HepG2 (cell line): ENCODE data around the gene UNC13D. TPM values are rescaled to one million over a fixed set of nuclear protein-coding genes. Genes with fewer than 3 reads are reported as not detected.

ENCODE experiments used
- ARHGAP35 ChIP-seq: sonication (generic); formaldehyde crosslinking; IDR thresholded peaks from 2 replicates; pipeline ENCODE4 v1.9.0; 2022; ENCODE audit warnings: mild to moderate bottlenecking, inconsistent platforms, moderate library complexity, missing genetic modification reagents, borderline replicate concordance
- ATF3 ChIP-seq: sonication (generic); formaldehyde crosslinking; IDR thresholded peaks from 2 replicates; pipeline ENCODE4 v1.4.0; 2020; ENCODE audit warnings: missing genetic modification reagents
- CC2D1A ChIP-seq: sonication (generic); formaldehyde crosslinking; IDR thresholded peaks from 2 replicates; pipeline ENCODE4 v1.8.1; 2023; ENCODE audit warnings: mild to moderate bottlenecking, missing genetic modification reagents
- CENPT ChIP-seq: sonication (generic); formaldehyde crosslinking; IDR thresholded peaks from 2 replicates; pipeline ENCODE4 v1.8.0; 2022; ENCODE audit warnings: low read depth, mild to moderate bottlenecking, moderate library complexity, missing genetic modification reagents
- HNRNPUL1 ChIP-seq: fragments of 200-400 bp; formaldehyde crosslinking; IDR thresholded peaks from 2 replicates; pipeline ENCODE4 v1.6.1; 2017; ENCODE audit warnings: low read depth, mild to moderate bottlenecking, low read length, moderate library complexity
- ISX ChIP-seq: sonication (generic); formaldehyde crosslinking; conservative IDR thresholded peaks from 2 replicates; pipeline ENCODE4 v1.5.0; 2020; ENCODE audit warnings: missing genetic modification reagents
- KMT2B ChIP-seq: IDR thresholded peaks from 2 replicates; pipeline ENCODE4 v1.6.1; 2016; ENCODE audit warnings: missing genetic modification reagents, missing compliant biosample characterization
- MED1 ChIP-seq: sonication (generic); formaldehyde crosslinking; IDR thresholded peaks from 2 replicates; pipeline ENCODE4 v1.4.0; 2020; ENCODE audit warnings: missing genetic modification reagents
- MZF1 ChIP-seq: sonication (generic); formaldehyde crosslinking; IDR thresholded peaks from 2 replicates; pipeline ENCODE4 v1.8.1; 2023; ENCODE audit warnings: mild to moderate bottlenecking, missing genetic modification reagents, borderline replicate concordance
- SOX5 ChIP-seq: IDR thresholded peaks from 2 replicates; pipeline ENCODE4 v1.6.1; 2016; ENCODE audit warnings: borderline replicate concordance
- TBL1XR1 ChIP-seq: fragments of 150-350 bp; IDR thresholded peaks from 2 replicates; pipeline ENCODE4 v1.6.1; 2014; ENCODE audit warnings: borderline replicate concordance, low read length; ENCODE audit not compliant: partially characterized antibody
- TMF1 ChIP-seq: sonication (generic); formaldehyde crosslinking; IDR thresholded peaks from 2 replicates; pipeline ENCODE4 v1.8.1; 2022; ENCODE audit warnings: low read depth, missing genetic modification reagents
- U2AF1 ChIP-seq: fragments of 200-400 bp; formaldehyde crosslinking; optimal IDR thresholded peaks from 2 replicates; pipeline ENCODE3; 2017; ENCODE audit warnings: mild to moderate bottlenecking, low read depth, low read length
- ZC3H13 ChIP-seq: sonication (generic); formaldehyde crosslinking; IDR thresholded peaks from 2 replicates; pipeline ENCODE4 v1.8.1; 2023; ENCODE audit warnings: mild to moderate bottlenecking, missing genetic modification reagents, moderate library complexity
- ZNF136 ChIP-seq: sonication (generic); formaldehyde crosslinking; IDR thresholded peaks from 2 replicates; pipeline ENCODE4 v1.8.1; 2022; ENCODE audit warnings: low read depth, mild to moderate bottlenecking, moderate library complexity, missing genetic modification reagents
- ZNF326 ChIP-seq: sonication (generic); formaldehyde crosslinking; IDR thresholded peaks from 2 replicates; pipeline ENCODE4 v1.4.0; 2020; ENCODE audit warnings: missing genetic modification reagents, borderline replicate concordance
- polyA plus RNA-seq, 8 experiments: library from polyadenylated mRNA; depleted of rRNA in 3 of 8; stranded (reverse) in 7 of 8; unstranded in 1 of 8; fragments of >200 nt; fragmentation: Illumina TruSeq in 4 of 8; extraction: Trizol in 4 of 8; gene quantifications; 2 replicates each; pipeline versions ENCODE4 v1.2.1 to v1.2.3, GENCODE V29; 2011 to 2016; ENCODE audit warnings: low read depth in 4 of 8, missing spikeins in 1 of 8, mixed read lengths in 1 of 8; ENCODE audit not compliant: insufficient read depth in 1 of 8
- total RNA-seq, 5 experiments: library from RNA; depleted of rRNA; stranded (reverse); fragments of >200 nt; fragmentation: Illumina TruSeq; extraction: Trizol; gene quantifications; 2 replicates each; pipeline ENCODE4 v1.2.3, GENCODE V29; 2016; ENCODE audit warnings: low read depth in 1 of 5
- TF ChIP-seq, protein P1 (sequence below): sonication (generic); formaldehyde crosslinking; IDR thresholded peaks from 2 replicates; pipeline ENCODE4 v1.4.0; 2020; ENCODE audit warnings: missing genetic modification reagents
- TF ChIP-seq, protein P2 (sequence below): IDR thresholded peaks from 2 replicates; pipeline ENCODE4 v1.6.1; 2012; ENCODE audit warnings: low read depth, low read length, improper control_type of control experiment
- TF ChIP-seq, protein P3 (sequence below): sonication (generic); formaldehyde crosslinking; IDR thresholded peaks from 2 replicates; pipeline ENCODE4 v1.8.0; 2022; ENCODE audit warnings: mild to moderate bottlenecking, missing genetic modification reagents, moderate library complexity
- TF ChIP-seq, protein P4 (sequence below): sonication (generic); formaldehyde crosslinking; IDR thresholded peaks from 2 replicates; pipeline ENCODE4 v1.5.0; 2020; ENCODE audit warnings: missing genetic modification reagents
- TF ChIP-seq, protein P5 (sequence below): sonication (generic); formaldehyde crosslinking; conservative IDR thresholded peaks from 2 replicates; pipeline ENCODE4 v1.8.0; 2022; ENCODE audit warnings: missing genetic modification reagents
- TF ChIP-seq, protein P6 (sequence below): sonication (generic); formaldehyde crosslinking; IDR thresholded peaks from 2 replicates; pipeline ENCODE4 v1.4.0; 2020; ENCODE audit warnings: missing genetic modification reagents, low read depth, mild to moderate bottlenecking, borderline replicate concordance

The UNC13D gene
- total and polyA plus RNA-seq, 2 of the 13 experiments (the other 11 are each of a cell fraction or from before 2014, with no cell fraction given) = 29.7 to 42.7 TPM

- TF ChIP-seq ISX (CRISPR knock-in tag) = 0 out of 2 replicates have a peak, but pooled peaks have one; percentile 28
- TF ChIP-seq TBL1XR1 = no peak
- TF ChIP-seq, protein P1, sequence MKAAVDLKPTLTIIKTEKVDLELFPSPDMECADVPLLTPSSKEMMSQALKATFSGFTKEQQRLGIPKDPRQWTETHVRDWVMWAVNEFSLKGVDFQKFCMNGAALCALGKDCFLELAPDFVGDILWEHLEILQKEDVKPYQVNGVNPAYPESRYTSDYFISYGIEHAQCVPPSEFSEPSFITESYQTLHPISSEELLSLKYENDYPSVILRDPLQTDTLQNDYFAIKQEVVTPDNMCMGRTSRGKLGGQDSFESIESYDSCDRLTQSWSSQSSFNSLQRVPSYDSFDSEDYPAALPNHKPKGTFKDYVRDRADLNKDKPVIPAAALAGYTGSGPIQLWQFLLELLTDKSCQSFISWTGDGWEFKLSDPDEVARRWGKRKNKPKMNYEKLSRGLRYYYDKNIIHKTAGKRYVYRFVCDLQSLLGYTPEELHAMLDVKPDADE (CRISPR knock-in tag) = no peak; the same call in 1 of the 2 replicates
- TF ChIP-seq CC2D1A (CRISPR knock-in tag) = no peak
- TF ChIP-seq TMF1 = peak; percentile 60; the same call in 1 of the 2 replicates
- TF ChIP-seq ATF3 = no peak
- TF ChIP-seq CENPT (CRISPR knock-in tag) = no peak
- TF ChIP-seq MED1 (CRISPR knock-in tag) = peak; percentile 62
- no peak for TF ChIP-seq HNRNPUL1
- peak; percentile 96 for TF ChIP-seq ZNF326
- no peak for TF ChIP-seq U2AF1
- TF ChIP-seq, protein P2, sequence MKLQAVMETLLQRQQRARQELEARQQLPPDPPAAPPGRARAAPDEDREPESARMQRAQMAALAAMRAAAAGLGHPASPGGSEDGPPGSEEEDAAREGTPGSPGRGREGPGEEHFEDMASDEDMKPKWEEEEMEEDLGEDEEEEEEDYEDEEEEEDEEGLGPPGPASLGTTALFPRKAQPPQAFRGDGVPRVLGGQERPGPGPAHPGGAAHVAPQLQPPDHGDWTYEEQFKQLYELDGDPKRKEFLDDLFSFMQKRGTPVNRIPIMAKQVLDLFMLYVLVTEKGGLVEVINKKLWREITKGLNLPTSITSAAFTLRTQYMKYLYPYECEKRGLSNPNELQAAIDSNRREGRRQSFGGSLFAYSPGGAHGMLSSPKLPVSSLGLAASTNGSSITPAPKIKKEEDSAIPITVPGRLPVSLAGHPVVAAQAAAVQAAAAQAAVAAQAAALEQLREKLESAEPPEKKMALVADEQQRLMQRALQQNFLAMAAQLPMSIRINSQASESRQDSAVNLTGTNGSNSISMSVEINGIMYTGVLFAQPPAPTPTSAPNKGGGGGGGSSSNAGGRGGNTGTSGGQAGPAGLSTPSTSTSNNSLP = no peak
- TF ChIP-seq ARHGAP35 = no peak; the same call in none of the 2 replicates
- TF ChIP-seq KMT2B (CRISPR knock-in tag) = 0 out of 2 replicates have a peak, but pooled peaks have one; percentile 15
- peak; percentile 90 for TF ChIP-seq ZC3H13 (CRISPR knock-in tag)
- TF ChIP-seq, protein P3, sequence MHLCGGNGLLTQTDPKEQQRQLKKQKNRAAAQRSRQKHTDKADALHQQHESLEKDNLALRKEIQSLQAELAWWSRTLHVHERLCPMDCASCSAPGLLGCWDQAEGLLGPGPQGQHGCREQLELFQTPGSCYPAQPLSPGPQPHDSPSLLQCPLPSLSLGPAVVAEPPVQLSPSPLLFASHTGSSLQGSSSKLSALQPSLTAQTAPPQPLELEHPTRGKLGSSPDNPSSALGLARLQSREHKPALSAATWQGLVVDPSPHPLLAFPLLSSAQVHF (CRISPR knock-in tag) = no peak
- peak; percentile 38; the same call in 1 of the 2 replicates for TF ChIP-seq ZNF136
- TF ChIP-seq MZF1 (CRISPR knock-in tag) = no peak
- TF ChIP-seq, protein P4, sequence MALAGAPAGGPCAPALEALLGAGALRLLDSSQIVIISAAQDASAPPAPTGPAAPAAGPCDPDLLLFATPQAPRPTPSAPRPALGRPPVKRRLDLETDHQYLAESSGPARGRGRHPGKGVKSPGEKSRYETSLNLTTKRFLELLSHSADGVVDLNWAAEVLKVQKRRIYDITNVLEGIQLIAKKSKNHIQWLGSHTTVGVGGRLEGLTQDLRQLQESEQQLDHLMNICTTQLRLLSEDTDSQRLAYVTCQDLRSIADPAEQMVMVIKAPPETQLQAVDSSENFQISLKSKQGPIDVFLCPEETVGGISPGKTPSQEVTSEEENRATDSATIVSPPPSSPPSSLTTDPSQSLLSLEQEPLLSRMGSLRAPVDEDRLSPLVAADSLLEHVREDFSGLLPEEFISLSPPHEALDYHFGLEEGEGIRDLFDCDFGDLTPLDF (CRISPR knock-in tag) = no peak
- TF ChIP-seq, protein P5, sequence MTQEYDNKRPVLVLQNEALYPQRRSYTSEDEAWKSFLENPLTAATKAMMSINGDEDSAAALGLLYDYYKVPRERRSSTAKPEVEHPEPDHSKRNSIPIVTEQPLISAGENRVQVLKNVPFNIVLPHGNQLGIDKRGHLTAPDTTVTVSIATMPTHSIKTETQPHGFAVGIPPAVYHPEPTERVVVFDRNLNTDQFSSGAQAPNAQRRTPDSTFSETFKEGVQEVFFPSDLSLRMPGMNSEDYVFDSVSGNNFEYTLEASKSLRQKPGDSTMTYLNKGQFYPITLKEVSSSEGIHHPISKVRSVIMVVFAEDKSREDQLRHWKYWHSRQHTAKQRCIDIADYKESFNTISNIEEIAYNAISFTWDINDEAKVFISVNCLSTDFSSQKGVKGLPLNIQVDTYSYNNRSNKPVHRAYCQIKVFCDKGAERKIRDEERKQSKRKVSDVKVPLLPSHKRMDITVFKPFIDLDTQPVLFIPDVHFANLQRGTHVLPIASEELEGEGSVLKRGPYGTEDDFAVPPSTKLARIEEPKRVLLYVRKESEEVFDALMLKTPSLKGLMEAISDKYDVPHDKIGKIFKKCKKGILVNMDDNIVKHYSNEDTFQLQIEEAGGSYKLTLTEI (CRISPR knock-in tag) = no peak
- TF ChIP-seq SOX5 = no peak; the same call in 1 of the 2 replicates
- TF ChIP-seq, protein P6, sequence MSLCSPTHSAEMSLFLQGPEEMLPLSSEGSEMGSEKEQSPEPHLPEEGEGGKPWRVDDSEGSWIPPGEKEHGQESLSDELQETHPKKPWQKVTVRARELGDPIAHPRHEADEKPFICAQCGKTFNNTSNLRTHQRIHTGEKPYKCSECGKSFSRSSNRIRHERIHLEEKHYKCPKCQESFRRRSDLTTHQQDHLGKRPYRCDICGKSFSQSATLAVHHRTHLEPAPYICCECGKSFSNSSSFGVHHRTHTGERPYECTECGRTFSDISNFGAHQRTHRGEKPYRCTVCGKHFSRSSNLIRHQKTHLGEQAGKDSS (CRISPR knock-in tag) = no peak
Measured at GRCh38 chr17:75892556-75893224, 48.5 kb upstream of the UNC13D start (continued).
